ENCODE data around the gene KRTAP21-2. TPM values are rescaled to one million over a fixed set of nuclear protein-coding genes. Genes with fewer than 3 reads are reported as not detected.

Gene KRTAP21-2
- total and polyA plus RNA-seq, 2 donors (not counting 3 experiments of a cell fraction or from before 2014, with no cell fraction given): not detected

Small RNAs within 50 kb of the gene (small RNA-seq; reads per million reads assigned to genes)
- not detected for gene AP000244.1 (ENCODE audit: insufficient read depth, insufficient read length, low read depth, low replicate concordance)
- gene KRTAP21-3 (ENCODE audit: insufficient read depth, insufficient read length, low read depth, low replicate concordance): not detected

Other genes starting within 250 kb of the KRTAP21-2 start
- gene KRTAP19-5, start 245.1 kb downstream of the KRTAP21-2 start, total RNA-seq: not detected in 2 replicates
- not detected in 2 replicates for gene KRTAP19-5, start 245.1 kb downstream of the KRTAP21-2 start, polyA plus RNA-seq
- not detected in 2 replicates for gene KRTAP19-6, start 205.4 kb downstream of the KRTAP21-2 start, total RNA-seq
- gene KRTAP19-6, start 205.4 kb downstream of the KRTAP21-2 start, polyA plus RNA-seq: not detected in 2 replicates
- gene KRTAP19-7, start 185.9 kb downstream of the KRTAP21-2 start, total RNA-seq: not detected in 2 replicates
- not detected in 2 replicates for gene KRTAP19-7, start 185.9 kb downstream of the KRTAP21-2 start, polyA plus RNA-seq
- gene KRTAP22-2, start 156.9 kb downstream of the KRTAP21-2 start, total RNA-seq: not detected in 2 replicates
- not detected in 2 replicates for gene KRTAP22-2, start 156.9 kb downstream of the KRTAP21-2 start, polyA plus RNA-seq
- gene KRTAP6-3, start 154.8 kb downstream of the KRTAP21-2 start, total RNA-seq: not detected in 2 replicates
- gene KRTAP6-3, start 154.8 kb downstream of the KRTAP21-2 start, polyA plus RNA-seq: not detected in 2 replicates
- not detected in 2 replicates for gene KRTAP6-2, start 148.4 kb downstream of the KRTAP21-2 start, total RNA-seq
- not detected in 2 replicates for gene KRTAP6-2, start 148.4 kb downstream of the KRTAP21-2 start, polyA plus RNA-seq
- not detected in 2 replicates for gene KRTAP22-1, start 146.2 kb downstream of the KRTAP21-2 start, total RNA-seq
- not detected in 2 replicates for gene KRTAP22-1, start 146.2 kb downstream of the KRTAP21-2 start, polyA plus RNA-seq
- gene KRTAP6-1, start 133.3 kb downstream of the KRTAP21-2 start, total RNA-seq: not detected in 2 replicates
- not detected in 2 replicates for gene KRTAP6-1, start 133.3 kb downstream of the KRTAP21-2 start, polyA plus RNA-seq
- not detected in 2 replicates for gene KRTAP20-1, start 130.8 kb downstream of the KRTAP21-2 start, total RNA-seq
- gene KRTAP20-1, start 130.8 kb downstream of the KRTAP21-2 start, polyA plus RNA-seq: not detected in 2 replicates
- not detected in 2 replicates for gene KRTAP20-4, start 126.6 kb downstream of the KRTAP21-2 start, total RNA-seq
- not detected in 2 replicates for gene KRTAP20-4, start 126.6 kb downstream of the KRTAP21-2 start, polyA plus RNA-seq
- not detected in 2 replicates for gene KRTAP20-2, start 112.1 kb downstream of the KRTAP21-2 start, total RNA-seq
- not detected in 2 replicates for gene KRTAP20-2, start 112.1 kb downstream of the KRTAP21-2 start, polyA plus RNA-seq
- gene KRTAP20-3, start 104.4 kb downstream of the KRTAP21-2 start, total RNA-seq: not detected in 2 replicates
- gene KRTAP20-3, start 104.4 kb downstream of the KRTAP21-2 start, polyA plus RNA-seq: not detected in 2 replicates
- gene KRTAP21-3, start 28.5 kb downstream of the KRTAP21-2 start, total RNA-seq: not detected in 2 replicates
- gene KRTAP21-3, start 28.5 kb downstream of the KRTAP21-2 start, polyA plus RNA-seq: not detected in 2 replicates
- gene KRTAP21-1, start 8.2 kb upstream of the KRTAP21-2 start, total RNA-seq: not detected in 2 replicates
- gene KRTAP21-1, start 8.2 kb upstream of the KRTAP21-2 start, polyA plus RNA-seq: not detected in 2 replicates
- gene KRTAP8-1, start 66.0 kb upstream of the KRTAP21-2 start, total RNA-seq: not detected in 2 replicates
- not detected in 2 replicates for gene KRTAP8-1, start 66.0 kb upstream of the KRTAP21-2 start, polyA plus RNA-seq
- gene KRTAP7-1, start 82.5 kb upstream of the KRTAP21-2 start, total RNA-seq: not detected in 2 replicates
- not detected in 2 replicates for gene KRTAP7-1, start 82.5 kb upstream of the KRTAP21-2 start, polyA plus RNA-seq
- not detected in 2 replicates for gene KRTAP11-1, start 134.3 kb upstream of the KRTAP21-2 start, total RNA-seq
- not detected in 2 replicates for gene KRTAP11-1, start 134.3 kb upstream of the KRTAP21-2 start, polyA plus RNA-seq